Progenitor cell of endocrine pancreas (in vitro differentiated cells): ENCODE measurements around the gene DUS1L. TPM values are rescaled to one million over a fixed set of nuclear protein-coding genes. Genes with fewer than 3 reads are reported as not detected.
A peak's percentile ranks its signal among the peaks of the same experiment; 100 is the strongest.

Experiments
- DNase-seq: peaks from one replicate; pipeline ENCODE4 v3.0.0; 2021; ENCODE audit warnings: low spot score; ENCODE audit not compliant: unreplicated experiment
- H3K27ac Mint-ChIP-seq: 2 replicates; pipeline ENCODE4 v1.8.0; 2021; ENCODE audit warnings: mild to moderate bottlenecking, moderate library complexity, mixed read lengths
- H3K27me3 Mint-ChIP-seq: 2 replicates; pipeline ENCODE4 v1.8.0; 2021; ENCODE audit warnings: mixed read lengths
- H3K36me3 Mint-ChIP-seq: 2 replicates; pipeline ENCODE4 v1.8.0; 2022; ENCODE audit warnings: mixed read lengths; ENCODE audit not compliant: insufficient read depth
- H3K4me1 Mint-ChIP-seq: 2 replicates; pipeline ENCODE4 v1.8.0; 2021; ENCODE audit warnings: low read depth, mixed read lengths
- H3K4me3 Mint-ChIP-seq: 2 replicates; pipeline ENCODE4 v1.8.0; 2021; ENCODE audit warnings: low read depth, mild to moderate bottlenecking, moderate library complexity, mixed read lengths
- H3K9me3 Mint-ChIP-seq: 2 replicates; pipeline ENCODE4 v1.8.0; 2021; ENCODE audit warnings: low read depth, mixed read lengths
- total RNA-seq: library from RNA; stranded (reverse); gene quantifications from 2 replicates; pipeline ENCODE4 v1.2.1, GENCODE V29; 2021
- TF ChIP-seq, protein P1 (sequence below): fragments of 200-600 bp; sonication (generic); IDR thresholded peaks from one replicate; pipeline ENCODE4 v1.5.0; 2021; ENCODE audit warnings: antibody characterized with exemption, mild to moderate bottlenecking; ENCODE audit not compliant: unreplicated experiment

The DUS1L gene
- total RNA-seq, 1 donor from 2014 or later: 93.8 TPM

- no peaks in the 10 kb centered on the region for H3K9me3 Mint-ChIP-seq
- TF ChIP-seq, protein P1, sequence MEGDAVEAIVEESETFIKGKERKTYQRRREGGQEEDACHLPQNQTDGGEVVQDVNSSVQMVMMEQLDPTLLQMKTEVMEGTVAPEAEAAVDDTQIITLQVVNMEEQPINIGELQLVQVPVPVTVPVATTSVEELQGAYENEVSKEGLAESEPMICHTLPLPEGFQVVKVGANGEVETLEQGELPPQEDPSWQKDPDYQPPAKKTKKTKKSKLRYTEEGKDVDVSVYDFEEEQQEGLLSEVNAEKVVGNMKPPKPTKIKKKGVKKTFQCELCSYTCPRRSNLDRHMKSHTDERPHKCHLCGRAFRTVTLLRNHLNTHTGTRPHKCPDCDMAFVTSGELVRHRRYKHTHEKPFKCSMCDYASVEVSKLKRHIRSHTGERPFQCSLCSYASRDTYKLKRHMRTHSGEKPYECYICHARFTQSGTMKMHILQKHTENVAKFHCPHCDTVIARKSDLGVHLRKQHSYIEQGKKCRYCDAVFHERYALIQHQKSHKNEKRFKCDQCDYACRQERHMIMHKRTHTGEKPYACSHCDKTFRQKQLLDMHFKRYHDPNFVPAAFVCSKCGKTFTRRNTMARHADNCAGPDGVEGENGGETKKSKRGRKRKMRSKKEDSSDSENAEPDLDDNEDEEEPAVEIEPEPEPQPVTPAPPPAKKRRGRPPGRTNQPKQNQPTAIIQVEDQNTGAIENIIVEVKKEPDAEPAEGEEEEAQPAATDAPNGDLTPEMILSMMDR: no peak
- no peak overlapping the region for H3K4me3 Mint-ChIP-seq
- no peaks in the 10 kb centered on the region for H3K27me3 Mint-ChIP-seq
- DNase-seq: no peak
- peaks cover 6% of the 10 kb centered on the region for H3K36me3 Mint-ChIP-seq
- H3K4me1 Mint-ChIP-seq: peaks cover 20% of the 10 kb centered on the region
- no peak overlapping the region for H3K27ac Mint-ChIP-seq
These were observed 47.3 kb upstream of the DUS1L start for GRCh38 chr17:82112914-82113311.

DNA sequence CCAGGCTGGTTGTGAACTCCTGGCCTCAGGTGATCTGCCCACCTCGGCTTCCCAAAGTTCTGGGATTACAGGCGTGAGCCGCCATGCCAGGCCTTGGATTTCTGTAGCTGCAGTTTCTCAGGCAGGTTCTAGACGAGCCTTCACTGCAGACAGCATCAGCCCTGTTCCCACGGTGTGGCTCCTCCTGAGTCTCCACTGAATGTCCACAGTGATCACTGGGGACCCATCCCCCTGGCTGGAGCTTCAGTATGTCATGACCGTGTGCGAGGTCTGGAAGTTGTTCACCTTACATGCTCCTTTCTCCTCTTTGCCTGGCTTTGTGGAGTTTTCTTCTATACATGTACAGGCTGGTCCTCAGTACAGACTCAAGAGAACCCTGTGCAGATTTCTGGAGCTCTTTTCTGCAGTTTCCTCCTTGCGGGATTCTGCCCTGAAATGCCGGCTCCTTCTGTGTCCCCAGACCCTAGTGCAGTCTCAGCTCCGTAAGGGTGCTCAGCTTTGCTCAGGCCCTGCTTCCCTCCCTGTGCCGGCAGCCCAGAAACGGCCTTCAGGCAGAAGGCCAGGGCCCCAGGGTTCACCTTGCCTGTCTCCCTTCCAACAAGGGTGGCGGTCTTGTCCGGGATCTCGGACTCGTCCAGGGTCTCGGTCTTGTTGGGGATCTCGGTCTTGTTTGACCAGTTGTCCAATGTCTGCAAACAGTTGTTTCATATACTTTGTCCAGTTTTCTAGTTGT lies 46.7 kb upstream of the DUS1L start:
- Mint-ChIP-seq H3K27ac (peak overlapping the region; percentile 27), H3K4me3 (no peak overlapping the region), H3K36me3 (peaks cover 6% of the 10 kb centered on the region), H3K4me1 (peaks cover 14% of the 10 kb centered on the region), H3K9me3 (no peaks in the 10 kb centered on the region), H3K27me3 (no peaks in the 10 kb centered on the region)
- TF ChIP-seq, protein P1: no peak
- DNase-seq: no peak

DNA sequence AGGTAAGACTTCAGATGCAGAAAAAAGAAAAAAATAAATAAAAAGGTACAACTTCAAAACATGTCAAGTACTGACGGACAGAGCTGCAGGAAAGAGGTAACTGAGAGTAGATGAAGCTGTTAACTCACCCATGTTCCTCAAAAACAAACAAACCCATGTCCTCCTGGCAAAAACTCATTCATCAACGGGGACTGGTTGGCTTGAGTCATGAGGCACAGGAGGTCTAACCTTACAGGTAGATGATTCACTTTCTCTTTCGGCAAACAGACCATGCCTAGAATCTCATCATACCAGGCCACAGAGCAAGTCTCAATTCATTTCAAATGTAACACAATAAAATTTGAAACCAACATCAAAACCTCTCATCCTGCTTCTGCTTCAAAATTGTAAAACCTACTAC lies 44.7 kb upstream of the DUS1L start:
- H3K36me3 Mint-ChIP-seq: peaks cover 6% of the 10 kb centered on the region
- H3K9me3 Mint-ChIP-seq: no peaks in the 10 kb centered on the region
- TF ChIP-seq, protein P1: no peak
- H3K27ac Mint-ChIP-seq: no peak overlapping the region
- no peaks in the 10 kb centered on the region for H3K27me3 Mint-ChIP-seq
- no peak for DNase-seq
- peaks cover 18% of the 10 kb centered on the region for H3K4me1 Mint-ChIP-seq
- no peak overlapping the region for H3K4me3 Mint-ChIP-seq

GRCh38 chr17:82108961-82109475 lies 43.4 kb upstream of the DUS1L start:
- no peak for DNase-seq
- Mint-ChIP-seq H3K4me1 (peaks cover 24% of the 10 kb centered on the region), H3K36me3 (peaks cover 5% of the 10 kb centered on the region), H3K9me3 (no peaks in the 10 kb centered on the region), H3K27me3 (no peaks in the 10 kb centered on the region), H3K4me3 (no peak overlapping the region), H3K27ac (peak overlapping the region; percentile 37)
- TF ChIP-seq, protein P1: no peak

- no peak for DNase-seq
- H3K4me1 Mint-ChIP-seq: peaks cover 27% of the 10 kb centered on the region
- TF ChIP-seq, protein P1: no peak
- no peaks in the 10 kb centered on the region for H3K9me3 Mint-ChIP-seq
- no peak overlapping the region for H3K4me3 Mint-ChIP-seq
- no peaks in the 10 kb centered on the region for H3K27me3 Mint-ChIP-seq
- no peak overlapping the region for H3K27ac Mint-ChIP-seq
- peaks cover 3% of the 10 kb centered on the region for H3K36me3 Mint-ChIP-seq
These were observed 42.9 kb upstream of the DUS1L start for GRCh38 chr17:82108496-82108945.
